Esophagus squamous epithelium (tissue), 5 donors: ENCODE measurements around the gene SHISAL2A. TPM values are rescaled to one million over a fixed set of nuclear protein-coding genes. Genes with fewer than 3 reads are reported as not detected.

Experiments used
- DNase-seq: peaks from one replicate; lab custom pipeline; 2025; lab: John Stamatoyannopoulos, UW
- H3K27ac ChIP-seq, 4 donors: fragments of 200-600 bp; sonication (generic); one replicate each; pipeline ENCODE4 v1.5.1; 2016 to 2019; ENCODE audit warnings: mild to moderate bottlenecking in 1 of 4
- H3K27me3 ChIP-seq, 4 donors: fragments of 200-600 bp; sonication (generic); 1 replicate in 3 of 4; 2 replicates in 1 of 4; pipeline versions ENCODE4 v1.5.1 to v1.6.0; 2017 to 2021; ENCODE audit warnings: antibody characterized with exemption in 1 of 4
- H3K36me3 ChIP-seq, 3 donors: fragments of 200-600 bp; sonication (generic); one replicate each; pipeline ENCODE4 v1.5.1; 2016 to 2019
- H3K4me1 ChIP-seq, 3 donors: fragments of 200-600 bp; sonication (generic); one replicate each; pipeline ENCODE4 v1.5.1; 2017 to 2019
- H3K4me3 ChIP-seq, 4 donors: fragments of 200-600 bp; sonication (generic); 1 replicate in 3 of 4; 2 replicates in 1 of 4; pipeline ENCODE4 v1.5.1; 2016 to 2019; ENCODE audit warnings: mild to moderate bottlenecking in 2 of 4, moderate library complexity in 1 of 4
- H3K9me3 ChIP-seq, 3 donors: fragments of 200-600 bp; sonication (generic); one replicate each; pipeline ENCODE4 v1.5.1; 2016 to 2019
- POLR2A ChIP-seq, 4 donors: fragments of 450-650 bp; IDR thresholded peaks; one replicate each; pipeline ENCODE4 v1.6.1; 2017; ENCODE audit warnings: antibody characterized with exemption in 4 of 4, mild to moderate bottlenecking in 4 of 4, moderate library complexity in 3 of 4
- WGBS, 2 donors: methylation state at CpG; one replicate each; pipeline ENCODE4 v1.1.5; 2018; 5-methylcytosine and 5-hydroxymethylcytosine counted together
- intact Hi-C: fragments of 100-400 bp; cut with DNase I; formaldehyde crosslinking; loops from one replicate; pipeline ENCODE4 v1.15.0; 2022
- total RNA-seq, 4 donors: library from RNA; depleted of rRNA; stranded (reverse); fragments of >200 nt; gene quantifications; one replicate each; pipeline ENCODE4 v1.1.0, GENCODE V29; 2016
- TF ChIP-seq, protein P1 (sequence below), 6 experiments: fragments of 450-650 bp in 4 of 6; fragments of 200-600 bp in 2 of 6; sonication (generic) in 2 of 6; IDR thresholded peaks; one replicate each; pipeline ENCODE4 v1.5.1; 2016 to 2019; ENCODE audit warnings: antibody characterized with exemption in 6 of 6, mild to moderate bottlenecking in 4 of 6, moderate library complexity in 4 of 6
- donor health status: DM: yes; HTN: yes; CAD: no.

The SHISAL2A gene
- total RNA-seq, 4 donors from 2014 or later = 1.7 TPM; not detected in 3

DNA sequence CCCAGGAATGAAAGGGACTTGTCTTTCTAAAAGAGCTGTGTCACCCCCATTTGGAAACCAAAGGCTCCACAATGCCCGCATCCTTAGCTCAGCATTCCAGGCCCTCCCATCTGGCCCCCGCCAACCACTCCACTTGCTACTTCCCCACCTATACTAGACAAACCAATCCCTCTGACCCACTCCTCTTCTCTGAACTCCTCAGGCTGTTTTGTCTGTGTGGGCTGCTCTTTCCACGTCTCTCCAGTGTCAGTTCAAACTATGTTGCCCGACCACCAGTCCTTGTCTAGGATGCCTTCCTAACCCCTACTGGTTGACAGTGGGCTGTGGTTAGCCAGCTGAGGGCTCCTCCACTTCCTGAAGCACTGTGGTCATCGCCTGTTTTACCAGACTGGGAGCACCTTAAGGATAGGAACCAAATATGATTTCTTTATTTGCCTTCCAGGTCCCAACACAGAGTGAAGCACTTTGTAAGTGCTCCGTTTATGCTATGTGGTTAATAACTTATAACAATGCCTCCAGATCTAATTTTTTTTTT is 73.2 kb downstream of the SHISAL2A start:
- no peak overlapping the region for H3K27ac ChIP-seq
- peaks cover 5 to 27% (median 6%) of the 10 kb centered on the region in 3 donors for H3K4me1 ChIP-seq
- TF ChIP-seq, protein P1, sequence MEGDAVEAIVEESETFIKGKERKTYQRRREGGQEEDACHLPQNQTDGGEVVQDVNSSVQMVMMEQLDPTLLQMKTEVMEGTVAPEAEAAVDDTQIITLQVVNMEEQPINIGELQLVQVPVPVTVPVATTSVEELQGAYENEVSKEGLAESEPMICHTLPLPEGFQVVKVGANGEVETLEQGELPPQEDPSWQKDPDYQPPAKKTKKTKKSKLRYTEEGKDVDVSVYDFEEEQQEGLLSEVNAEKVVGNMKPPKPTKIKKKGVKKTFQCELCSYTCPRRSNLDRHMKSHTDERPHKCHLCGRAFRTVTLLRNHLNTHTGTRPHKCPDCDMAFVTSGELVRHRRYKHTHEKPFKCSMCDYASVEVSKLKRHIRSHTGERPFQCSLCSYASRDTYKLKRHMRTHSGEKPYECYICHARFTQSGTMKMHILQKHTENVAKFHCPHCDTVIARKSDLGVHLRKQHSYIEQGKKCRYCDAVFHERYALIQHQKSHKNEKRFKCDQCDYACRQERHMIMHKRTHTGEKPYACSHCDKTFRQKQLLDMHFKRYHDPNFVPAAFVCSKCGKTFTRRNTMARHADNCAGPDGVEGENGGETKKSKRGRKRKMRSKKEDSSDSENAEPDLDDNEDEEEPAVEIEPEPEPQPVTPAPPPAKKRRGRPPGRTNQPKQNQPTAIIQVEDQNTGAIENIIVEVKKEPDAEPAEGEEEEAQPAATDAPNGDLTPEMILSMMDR (IDR thresholded peaks at IDR 0.05) = no peak
- TF ChIP-seq POLR2A (IDR thresholded peaks at IDR 0.05) = no peak

More for the DNA sequence above, 73.2 kb downstream of the SHISAL2A start:
- WGBS, 2 donors = 74 to 78% methylated on average over 5 of the region's 6 CpGs
- intact Hi-C loops = loop anchor here (10.0 kb wide), 1 partner anchor 479 kb away; no protein-coding TSS in a partner anchor
- H3K36me3 ChIP-seq = no peaks in the 10 kb centered on the region
- no peak for DNase-seq
- H3K4me3 ChIP-seq = no peak overlapping the region
- H3K9me3 ChIP-seq = no peaks in the 10 kb centered on the region
- H3K27me3 ChIP-seq = no peaks in the 10 kb centered on the region

Other genes with a start within 250 kb of the SHISAL2A start
- 10 to 100 TPM in 1 of 4 donors, 1 to 10 TPM in 3; 1.7 to 10.3 (median 4.3) TPM for gene ORC1, start 228.7 kb upstream of the SHISAL2A start, total RNA-seq
- gene PRPF38A, start 228.6 kb upstream of the SHISAL2A start, total RNA-seq = 10 to 100 TPM in 3 of 4 donors, 1 to 10 TPM in 1; 9.6 to 18.1 (median 14.6) TPM
- gene TUT4, start 80.1 kb upstream of the SHISAL2A start, total RNA-seq = 10 to 100 TPM; 18.9 to 56.1 (median 26.8) TPM
- gene GPX7, start 30.8 kb upstream of the SHISAL2A start, total RNA-seq = 1 to 10 TPM; 1.6 to 9.9 (median 2.7) TPM
- 10 to 100 TPM; 11.2 to 13.5 (median 12.3) TPM for gene COA7, start 65.2 kb downstream of the SHISAL2A start, total RNA-seq
- gene ZYG11B, start 93.3 kb downstream of the SHISAL2A start, total RNA-seq = 10 to 100 TPM; 13.9 to 27.8 (median 18.4) TPM
- gene ZYG11A, start 209.6 kb downstream of the SHISAL2A start, total RNA-seq = under 1 TPM; 0.22 to 0.95 (median 0.50) TPM